ENCODE results near the gene TIMM17A. TPM values are rescaled to one million over a fixed set of nuclear protein-coding genes. Genes with fewer than 3 reads are reported as not detected.

TIMM17A gene
- total RNA-seq, 1 donor from 2014 or later, result 45.7 TPM

DNA sequence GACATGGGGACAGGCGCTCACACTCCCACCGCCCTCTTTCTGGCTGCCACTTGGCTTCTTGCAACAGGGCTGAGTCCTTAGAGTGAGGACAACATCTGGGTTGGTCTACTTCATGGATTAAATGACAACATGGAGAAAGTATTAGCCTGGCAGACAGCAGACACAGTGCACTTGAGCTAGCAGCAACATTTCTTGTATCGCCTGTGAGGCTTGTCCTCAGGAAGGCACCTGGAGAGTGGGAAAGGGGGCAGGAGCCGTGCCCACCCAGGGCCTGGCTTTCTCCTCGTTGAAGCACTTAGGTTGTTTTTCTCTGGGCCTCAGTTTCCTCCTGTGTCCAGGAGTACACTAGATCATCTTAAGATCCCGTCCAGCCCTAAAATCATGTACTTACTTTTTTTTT is 58.8 kb downstream of the TIMM17A start:
- Mint-ChIP-seq H3K9me3 (ENCODE audit: unreplicated experiment) (no peaks in the 10 kb centered on the region), H3K4me1 (ENCODE audit: unreplicated experiment) (peaks cover 6% of the 10 kb centered on the region), H3K36me3 (ENCODE audit: low read depth, unreplicated experiment) (peaks cover 4% of the 10 kb centered on the region), H3K27ac (ENCODE audit: unreplicated experiment) (no peak overlapping the region), H3K27me3 (ENCODE audit: unreplicated experiment) (peaks cover 5% of the 10 kb centered on the region), H3K4me3 (ENCODE audit: unreplicated experiment) (no peak overlapping the region)
- no peak for DNase-seq (ENCODE audit: low spot score)
- TF ChIP-seq, protein P1, sequence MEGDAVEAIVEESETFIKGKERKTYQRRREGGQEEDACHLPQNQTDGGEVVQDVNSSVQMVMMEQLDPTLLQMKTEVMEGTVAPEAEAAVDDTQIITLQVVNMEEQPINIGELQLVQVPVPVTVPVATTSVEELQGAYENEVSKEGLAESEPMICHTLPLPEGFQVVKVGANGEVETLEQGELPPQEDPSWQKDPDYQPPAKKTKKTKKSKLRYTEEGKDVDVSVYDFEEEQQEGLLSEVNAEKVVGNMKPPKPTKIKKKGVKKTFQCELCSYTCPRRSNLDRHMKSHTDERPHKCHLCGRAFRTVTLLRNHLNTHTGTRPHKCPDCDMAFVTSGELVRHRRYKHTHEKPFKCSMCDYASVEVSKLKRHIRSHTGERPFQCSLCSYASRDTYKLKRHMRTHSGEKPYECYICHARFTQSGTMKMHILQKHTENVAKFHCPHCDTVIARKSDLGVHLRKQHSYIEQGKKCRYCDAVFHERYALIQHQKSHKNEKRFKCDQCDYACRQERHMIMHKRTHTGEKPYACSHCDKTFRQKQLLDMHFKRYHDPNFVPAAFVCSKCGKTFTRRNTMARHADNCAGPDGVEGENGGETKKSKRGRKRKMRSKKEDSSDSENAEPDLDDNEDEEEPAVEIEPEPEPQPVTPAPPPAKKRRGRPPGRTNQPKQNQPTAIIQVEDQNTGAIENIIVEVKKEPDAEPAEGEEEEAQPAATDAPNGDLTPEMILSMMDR (IDR thresholded peaks at IDR 0.05; ENCODE audit: unreplicated experiment), result no peak

DNA sequence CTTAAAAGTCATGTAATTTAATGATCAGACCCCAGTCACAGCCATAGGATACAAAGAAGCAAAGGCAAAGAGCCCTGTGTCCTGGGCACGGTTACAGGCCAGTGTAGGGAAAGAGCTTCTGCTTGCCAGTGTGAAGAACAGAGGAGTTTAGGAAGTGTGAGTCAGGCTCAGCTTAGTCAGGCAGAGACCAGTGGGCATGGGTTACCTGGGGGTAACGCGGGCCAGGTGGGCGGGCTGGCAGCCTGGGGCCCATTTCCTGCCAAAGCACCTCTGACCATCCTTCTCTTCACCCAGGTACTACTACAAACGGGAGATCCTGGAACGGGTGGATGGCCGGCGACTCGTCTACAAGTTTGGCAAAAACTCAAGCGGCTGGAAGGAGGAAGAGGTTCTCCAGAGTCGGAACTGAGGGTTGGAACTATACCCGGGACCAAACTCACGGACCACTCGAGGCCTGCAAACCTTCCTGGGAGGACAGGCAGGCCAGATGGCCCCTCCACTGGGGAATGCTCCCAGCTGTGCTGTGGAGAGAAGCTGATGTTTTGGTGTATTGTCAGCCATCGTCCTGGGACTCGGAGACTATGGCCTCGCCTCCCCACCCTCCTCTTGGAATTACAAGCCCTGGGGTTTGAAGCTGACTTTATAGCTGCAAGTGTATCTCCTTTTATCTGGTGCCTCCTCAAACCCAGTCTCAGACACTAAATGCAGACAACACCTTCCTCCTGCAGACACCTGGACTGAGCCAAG is 59.8 kb downstream of the TIMM17A start:
- no peak overlapping the region for H3K4me3 Mint-ChIP-seq (ENCODE audit: unreplicated experiment)
- H3K4me1 Mint-ChIP-seq (ENCODE audit: unreplicated experiment), result peaks cover 3% of the 10 kb centered on the region
- H3K27ac Mint-ChIP-seq (ENCODE audit: unreplicated experiment), result no peak overlapping the region
- no peaks in the 10 kb centered on the region for H3K9me3 Mint-ChIP-seq (ENCODE audit: unreplicated experiment)
- peaks cover 5% of the 10 kb centered on the region for H3K27me3 Mint-ChIP-seq (ENCODE audit: unreplicated experiment)
- TF ChIP-seq, protein P1 (IDR thresholded peaks at IDR 0.05; ENCODE audit: unreplicated experiment), result no peak
- H3K36me3 Mint-ChIP-seq (ENCODE audit: low read depth, unreplicated experiment), result peaks cover 5% of the 10 kb centered on the region
- no peak for DNase-seq (ENCODE audit: low spot score)

GRCh38 chr1:202015662-202015937 is 60.3 kb downstream of the TIMM17A start:
- Mint-ChIP-seq H3K4me3 (ENCODE audit: unreplicated experiment) (no peak overlapping the region), H3K36me3 (ENCODE audit: low read depth, unreplicated experiment) (peaks cover 5% of the 10 kb centered on the region), H3K4me1 (ENCODE audit: unreplicated experiment) (peaks cover 3% of the 10 kb centered on the region), H3K27me3 (ENCODE audit: unreplicated experiment) (peaks cover 5% of the 10 kb centered on the region), H3K9me3 (ENCODE audit: unreplicated experiment) (no peaks in the 10 kb centered on the region), H3K27ac (ENCODE audit: unreplicated experiment) (no peak overlapping the region)
- TF ChIP-seq, protein P1 (IDR thresholded peaks at IDR 0.05; ENCODE audit: unreplicated experiment), result no peak
- DNase-seq (ENCODE audit: low spot score), result no peak

DNA sequence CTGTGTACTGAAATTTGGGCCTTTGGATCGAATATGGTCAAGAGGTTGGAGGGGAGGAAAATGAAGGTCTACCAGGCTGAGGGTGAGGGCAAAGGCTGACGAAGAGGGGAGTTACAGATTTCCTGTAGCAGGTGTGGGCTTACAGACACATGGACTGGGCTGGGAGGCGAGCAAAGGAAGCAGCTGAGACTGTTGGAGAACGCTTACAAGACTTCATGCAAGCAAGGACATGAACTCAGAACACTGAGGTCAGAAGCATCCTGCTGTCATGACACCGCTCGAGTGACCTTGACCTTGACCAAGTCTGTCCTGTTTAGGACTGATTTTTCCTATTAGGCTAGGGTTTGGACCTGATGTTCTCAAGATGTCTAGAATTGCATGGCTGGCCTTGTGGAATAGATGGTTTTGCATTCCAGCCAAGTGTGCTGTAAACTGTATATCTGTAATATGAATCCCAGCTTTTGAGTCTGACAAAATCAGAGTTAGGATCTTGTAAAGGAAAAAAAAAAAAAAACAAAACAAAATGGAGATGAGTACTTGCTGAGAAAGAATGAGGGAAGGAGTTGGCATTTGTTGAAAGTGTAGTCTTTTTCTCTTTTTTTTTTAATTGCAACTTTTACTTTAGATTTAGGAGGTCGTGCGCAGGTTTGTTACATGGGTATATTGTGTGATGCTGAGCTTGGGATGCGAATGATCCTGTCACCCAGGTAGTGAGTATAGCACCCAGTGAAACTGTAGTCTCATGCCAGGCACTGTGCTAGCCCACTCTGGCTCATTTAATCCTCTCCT is 60.9 kb downstream of the TIMM17A start:
- H3K36me3 Mint-ChIP-seq (ENCODE audit: low read depth, unreplicated experiment), result peaks cover 5% of the 10 kb centered on the region
- TF ChIP-seq, protein P1 (IDR thresholded peaks at IDR 0.05; ENCODE audit: unreplicated experiment), result no peak
- H3K9me3 Mint-ChIP-seq (ENCODE audit: unreplicated experiment), result no peaks in the 10 kb centered on the region
- no peak overlapping the region for H3K4me3 Mint-ChIP-seq (ENCODE audit: unreplicated experiment)
- H3K4me1 Mint-ChIP-seq (ENCODE audit: unreplicated experiment), result peaks cover 3% of the 10 kb centered on the region
- no peak for DNase-seq (ENCODE audit: low spot score)
- peaks cover 5% of the 10 kb centered on the region for H3K27me3 Mint-ChIP-seq (ENCODE audit: unreplicated experiment)
- no peak overlapping the region for H3K27ac Mint-ChIP-seq (ENCODE audit: unreplicated experiment)
